HUES6 (cell line): ENCODE results near the gene EPS15.
"Not testable (repeated sequence)": the region's sequence is repeated elsewhere in the genome, so short reads cannot be mapped to it uniquely, and the experiment has no call there.

ENCODE experiments used
- H3K27ac ChIP-seq: 2 replicates; pipeline ENCODE4 v1.7.0; 2013; ENCODE audit warnings: low read depth, mild to moderate bottlenecking, low read length, inconsistent platforms
- H3K27me3 ChIP-seq: 2 replicates; pipeline ENCODE4 v1.6.1; 2013; ENCODE audit warnings: low read length; ENCODE audit not compliant: control insufficient read depth, insufficient read depth
- H3K36me3 ChIP-seq: 2 replicates; pipeline ENCODE4 v1.6.1; 2013; ENCODE audit warnings: low read length; ENCODE audit not compliant: control insufficient read depth, insufficient read depth
- H3K4me1 ChIP-seq: 2 replicates; pipeline ENCODE4 v1.6.1; 2013; ENCODE audit warnings: low read length; ENCODE audit not compliant: control insufficient read depth, insufficient read depth
- H3K4me3 ChIP-seq: 2 replicates; pipeline ENCODE4 v1.5.1; 2013; ENCODE audit warnings: low read depth, low read length
- H3K9ac ChIP-seq: one replicate; pipeline ENCODE4 v1.6.1; 2013; ENCODE audit warnings: mild to moderate bottlenecking, low read length
- H3K9me3 ChIP-seq: 2 replicates; pipeline ENCODE4 v1.6.1; 2013; ENCODE audit warnings: low read depth, low read length; ENCODE audit not compliant: control insufficient read depth, insufficient read depth

Gene EPS15

DNA sequence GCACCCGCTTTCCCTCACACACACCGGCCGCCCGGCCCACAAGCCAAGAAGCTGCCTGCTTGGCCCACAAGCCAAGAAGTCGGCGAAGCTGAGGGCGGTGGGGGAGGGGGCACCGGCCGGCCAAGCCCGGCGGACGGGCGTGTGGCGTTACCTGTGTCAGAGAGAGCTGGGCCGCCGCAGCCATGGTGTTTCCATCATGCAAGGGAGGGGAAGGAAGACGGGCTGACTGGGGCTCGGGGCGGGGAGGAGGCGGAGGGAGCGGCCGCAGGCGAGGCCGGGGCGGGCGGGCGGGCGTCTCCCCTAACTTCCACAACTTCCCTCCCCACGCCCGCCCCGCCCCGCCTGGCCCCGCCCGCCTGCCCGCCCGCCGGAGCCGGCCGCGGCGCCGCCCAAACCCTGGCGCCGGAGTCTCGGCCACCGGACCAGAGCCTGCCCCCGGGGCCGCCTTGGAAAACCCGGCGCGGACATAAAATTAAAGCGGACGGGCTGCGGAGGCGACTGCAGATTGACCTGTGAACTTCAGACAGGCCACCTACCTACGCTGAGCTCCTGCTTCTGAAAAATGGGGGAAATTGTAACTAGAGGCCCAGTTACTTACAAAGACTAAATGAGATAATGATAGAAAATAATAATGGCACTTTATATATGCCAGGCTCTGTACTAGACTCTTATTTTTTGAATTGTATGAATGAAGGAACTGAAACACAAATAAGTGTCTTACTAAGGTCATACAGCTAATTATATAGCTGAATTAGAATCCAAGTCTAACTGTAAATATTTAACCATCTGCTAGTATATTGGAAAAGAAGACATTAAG lies at the start of gene EPS15:
TSS of gene EPS15 (minus strand) at position 219 of the 817 bp plus-strand sequence. CDS start at position 184, 35 bp downstream.
- Histone ChIP-seq H3K36me3 (no peaks in the 10 kb centered on the region), H3K9me3 (no peaks in the 10 kb centered on the region), H3K27ac (peak within 1 kb of the TSS; percentile 60; the same call in 1 of the 2 replicates), H3K4me1 (peaks cover 8% of the 10 kb centered on the region), H3K4me3 (peak within 1 kb of the TSS; percentile 82), H3K9ac (peak within 1 kb of the TSS; percentile 84), H3K27me3 (no peaks in the 10 kb centered on the region)

DNA sequence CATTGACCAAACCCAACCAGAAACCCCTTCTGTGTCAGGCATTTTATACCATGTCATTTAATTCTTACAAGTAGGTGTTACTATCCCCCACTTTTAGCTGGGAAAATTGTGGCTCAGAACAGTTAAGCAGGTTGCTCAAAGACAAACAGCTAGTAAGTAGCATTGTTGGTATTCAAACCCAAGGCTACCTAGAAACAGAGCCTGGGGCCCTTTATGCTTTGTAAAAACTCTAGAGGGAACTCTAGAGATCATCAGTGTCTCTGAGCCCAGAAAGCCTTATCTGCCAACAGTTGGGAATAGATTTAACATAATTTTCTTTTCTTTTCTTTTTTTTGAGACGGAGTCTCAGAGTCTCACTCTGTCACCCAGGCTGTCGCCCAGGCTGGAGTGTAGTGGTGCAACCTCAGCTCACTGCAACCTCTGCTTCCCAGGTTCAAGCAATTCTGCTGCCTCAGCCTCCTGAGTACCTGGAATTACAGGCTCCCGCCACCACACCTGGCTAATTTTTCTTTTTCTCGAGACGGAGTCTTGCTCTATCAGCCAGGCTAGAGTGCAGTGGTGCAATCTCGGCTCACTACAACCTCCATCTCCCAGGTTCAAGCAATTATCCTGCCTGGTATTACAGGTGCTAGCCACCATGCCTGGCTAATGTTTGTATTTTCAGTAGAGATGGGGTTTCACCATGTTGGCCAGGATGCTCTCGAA lies 49.3 kb upstream of the EPS15 start:
- Histone ChIP-seq H3K36me3 (no peaks in the 10 kb centered on the region), H3K27me3 (no peaks in the 10 kb centered on the region), H3K4me3 (no peak overlapping the region), H3K27ac (peak overlapping the region; percentile 60; the same call in 1 of the 2 replicates), H3K9ac (no peak overlapping the region), H3K9me3 (no peaks in the 10 kb centered on the region), H3K4me1 (peaks cover 36% of the 10 kb centered on the region)

DNA sequence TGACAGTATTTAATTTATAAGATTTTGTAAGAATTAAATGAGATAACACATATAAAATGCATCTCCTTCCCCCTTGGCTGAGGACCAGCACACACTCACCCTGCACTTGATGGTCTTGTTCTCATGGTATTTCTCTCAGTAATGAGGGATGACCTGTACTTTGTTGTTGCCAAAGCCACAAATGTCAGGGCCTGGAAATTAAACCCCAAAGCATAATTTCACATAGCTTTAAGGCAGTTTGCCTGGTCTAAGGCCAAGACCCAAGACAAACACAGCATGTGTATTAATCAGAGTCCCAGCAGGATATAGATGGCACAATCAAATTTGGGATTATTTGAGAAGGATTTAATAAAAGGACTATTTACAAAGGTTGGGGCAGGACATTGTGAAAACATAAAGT lies 48.6 kb upstream of the EPS15 start:
- Histone ChIP-seq H3K9ac (no peak overlapping the region), H3K27ac (no peak overlapping the region), H3K4me3 (no peak overlapping the region), H3K27me3 (no peaks in the 10 kb centered on the region), H3K9me3 (no peaks in the 10 kb centered on the region), H3K36me3 (no peaks in the 10 kb centered on the region), H3K4me1 (peaks cover 36% of the 10 kb centered on the region)

- Histone ChIP-seq H3K4me1 (peaks cover 36% of the 10 kb centered on the region), H3K4me3 (no peak overlapping the region), H3K27me3 (no peaks in the 10 kb centered on the region), H3K36me3 (no peaks in the 10 kb centered on the region), H3K9ac (no peak overlapping the region), H3K27ac (no peak overlapping the region), H3K9me3 (no peaks in the 10 kb centered on the region)
Measured at GRCh38 chr1:51566260-51566659, 47.2 kb upstream of the EPS15 start.

GRCh38 chr1:51565009-51565408 lies 45.9 kb upstream of the EPS15 start:
- Histone ChIP-seq H3K27ac (no peak overlapping the region), H3K9me3 (no peaks in the 10 kb centered on the region), H3K36me3 (no peaks in the 10 kb centered on the region), H3K27me3 (no peaks in the 10 kb centered on the region), H3K4me3 (no peak overlapping the region), H3K4me1 (peaks cover 30% of the 10 kb centered on the region), H3K9ac (no peak overlapping the region)

DNA sequence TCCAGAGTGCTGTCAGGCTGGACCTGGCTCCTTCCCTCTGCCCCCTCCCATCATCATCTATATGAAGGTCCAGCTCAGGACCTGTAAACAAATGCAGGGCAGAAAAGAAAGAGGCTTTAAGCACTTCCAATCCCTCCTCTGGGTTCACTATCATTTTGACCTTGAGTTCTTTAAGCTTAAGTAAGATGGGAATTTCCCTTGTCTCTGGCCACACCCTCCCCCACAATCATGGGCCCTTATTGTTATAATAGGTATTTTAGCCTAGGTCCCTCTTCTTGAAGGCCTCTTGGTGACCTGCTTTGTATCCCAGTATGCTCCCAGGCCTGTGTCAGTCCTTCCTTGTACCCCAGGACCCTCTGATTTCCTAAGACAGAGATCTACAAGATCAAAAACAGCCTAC lies 45.1 kb upstream of the EPS15 start:
- Histone ChIP-seq H3K36me3 (no peaks in the 10 kb centered on the region), H3K4me3 (no peak overlapping the region), H3K27me3 (no peaks in the 10 kb centered on the region), H3K4me1 (peaks cover 30% of the 10 kb centered on the region), H3K9me3 (no peaks in the 10 kb centered on the region), H3K27ac (no peak overlapping the region), H3K9ac (no peak overlapping the region)

DNA sequence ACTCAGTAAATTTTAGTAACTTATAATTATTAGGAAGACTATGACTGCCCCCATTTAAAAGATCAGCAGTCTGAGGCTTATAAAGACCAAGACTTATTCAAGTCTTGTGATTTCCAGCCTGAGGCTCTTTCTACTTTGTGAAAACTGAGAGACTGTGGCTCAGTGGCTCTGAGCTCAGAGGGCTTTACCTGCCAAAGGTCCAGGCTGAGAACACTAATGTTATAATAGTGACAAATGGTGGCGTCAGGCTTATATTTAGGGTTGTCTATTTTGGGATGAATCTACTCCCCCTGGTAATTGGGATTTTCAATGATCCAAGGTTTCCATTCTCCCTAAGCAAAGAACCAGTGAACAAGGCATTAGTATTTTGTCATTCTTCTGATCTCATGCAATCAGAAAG lies 42.6 kb upstream of the EPS15 start:
- Histone ChIP-seq H3K4me1 (peaks cover 33% of the 10 kb centered on the region), H3K27me3 (no peaks in the 10 kb centered on the region), H3K27ac (no peak overlapping the region), H3K4me3 (no peak overlapping the region), H3K36me3 (no peaks in the 10 kb centered on the region), H3K9me3 (no peaks in the 10 kb centered on the region), H3K9ac (no peak overlapping the region)

GRCh38 chr1:51560895-51561294 lies 41.8 kb upstream of the EPS15 start:
- H3K9ac ChIP-seq = not testable (repeated sequence)
- H3K4me1 ChIP-seq = peaks cover 33% of the 10 kb centered on the region

DNA sequence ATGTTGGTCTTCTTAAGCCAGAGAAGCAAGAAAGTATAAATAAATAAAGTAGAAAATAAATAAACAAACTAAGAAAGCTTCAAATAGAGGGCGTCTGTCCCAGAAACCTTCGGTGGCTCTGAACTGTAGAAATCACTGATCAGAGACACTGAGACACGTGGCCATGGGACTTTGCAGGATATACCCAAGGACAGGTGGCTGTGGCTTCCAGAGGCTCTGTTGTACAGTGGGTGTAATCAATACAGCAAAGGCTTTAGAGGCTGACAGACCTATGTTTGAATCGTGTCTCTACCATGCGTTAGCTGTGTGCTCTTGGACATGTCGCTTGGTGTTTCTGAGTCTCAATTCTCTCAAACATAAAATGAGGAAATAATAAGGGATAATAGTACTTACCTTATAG lies 41.0 kb upstream of the EPS15 start:
- no peak overlapping the region for H3K27ac ChIP-seq
- H3K4me1 ChIP-seq = peaks cover 32% of the 10 kb centered on the region
- no peak overlapping the region for H3K4me3 ChIP-seq

More at GRCh38 chr1:51560895-51561294, 41.8 kb upstream of the EPS15 start:
- not testable (repeated sequence) for H3K36me3 ChIP-seq, H3K4me3 ChIP-seq, H3K27me3 ChIP-seq, H3K9me3 ChIP-seq, H3K27ac ChIP-seq

DNA sequence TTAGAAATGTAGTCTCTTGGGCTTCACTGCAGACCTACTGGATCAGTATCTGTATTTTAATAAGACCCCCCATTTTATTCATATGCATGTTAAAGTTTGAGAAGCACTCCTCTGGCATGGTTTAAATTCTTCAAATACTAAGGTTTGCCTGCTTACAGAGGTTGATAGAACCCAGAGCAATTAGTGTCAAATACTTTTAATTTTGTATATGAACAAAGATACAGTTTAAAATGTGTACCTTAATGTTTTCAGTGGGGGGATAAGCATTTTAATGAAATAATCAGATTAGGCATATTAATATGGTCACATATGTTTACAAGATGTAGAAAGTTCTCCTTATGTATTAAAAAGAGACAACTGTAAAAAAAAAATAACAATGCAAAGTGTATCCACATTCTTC lies 40.4 kb upstream of the EPS15 start:
- Histone ChIP-seq H3K4me3 (no peak overlapping the region), H3K9ac (no peak overlapping the region), H3K27ac (no peak overlapping the region), H3K9me3 (no peaks in the 10 kb centered on the region), H3K4me1 (peaks cover 27% of the 10 kb centered on the region), H3K27me3 (no peaks in the 10 kb centered on the region), H3K36me3 (no peaks in the 10 kb centered on the region)

More for the DNA sequence above, 41.0 kb upstream of the EPS15 start:
- no peak overlapping the region for H3K9ac ChIP-seq
- H3K27me3 ChIP-seq = no peaks in the 10 kb centered on the region
- no peaks in the 10 kb centered on the region for H3K9me3 ChIP-seq
- H3K36me3 ChIP-seq = no peaks in the 10 kb centered on the region

- Histone ChIP-seq H3K4me3 (no peak overlapping the region), H3K9ac (peak overlapping the region; percentile 38), H3K9me3 (no peaks in the 10 kb centered on the region), H3K27me3 (no peaks in the 10 kb centered on the region), H3K36me3 (no peaks in the 10 kb centered on the region), H3K27ac (peak overlapping the region; percentile 72), H3K4me1 (peaks cover 23% of the 10 kb centered on the region)
Measured at GRCh38 chr1:51559064-51559500, 40.0 kb upstream of the EPS15 start.
